Muscle layer of colon (tissue), 2 donors: ENCODE data around the gene SUN1.

Source experiments
- H3K27ac ChIP-seq: one replicate; pipeline ENCODE4 v1.7.0; 2013; ENCODE audit warnings: low read depth, mild to moderate bottlenecking, low read length, moderate library complexity
- H3K27me3 ChIP-seq, 2 donors: one replicate each; pipeline ENCODE4 v1.7.0; 2013; ENCODE audit warnings: low read length in 2 of 2, mild to moderate bottlenecking in 2 of 2; ENCODE audit not compliant: insufficient read depth in 2 of 2, control insufficient read depth in 1 of 2
- H3K36me3 ChIP-seq: one replicate; pipeline ENCODE4 v1.7.0; 2013; ENCODE audit warnings: mild to moderate bottlenecking, low read length; ENCODE audit not compliant: insufficient read depth
- H3K4me1 ChIP-seq: one replicate; pipeline ENCODE4 v1.7.0; 2013; ENCODE audit warnings: mild to moderate bottlenecking, low read length; ENCODE audit not compliant: insufficient read depth
- H3K4me3 ChIP-seq, 2 donors: one replicate each; pipeline ENCODE4 v1.7.0; 2013; ENCODE audit warnings: low read length in 2 of 2, low read depth in 1 of 2, mild to moderate bottlenecking in 1 of 2, moderate library complexity in 1 of 2
- H3K9ac ChIP-seq: one replicate; pipeline ENCODE4 v1.7.0; 2013; ENCODE audit warnings: low read length
- H3K9me3 ChIP-seq: one replicate; pipeline ENCODE4 v1.7.0; 2013; ENCODE audit warnings: mild to moderate bottlenecking, low read length
- donor health status: abdominal sarcoma.
- donor health status: Adenocarcinoma of cecum.

Gene SUN1

GRCh38 chr7:825386-825785 is 6.9 kb upstream of the SUN1 start:
- Histone ChIP-seq H3K9ac (no peak overlapping the region), H3K27me3 (no peaks in the 10 kb centered on the region), H3K36me3 (no peaks in the 10 kb centered on the region), H3K4me1 (peaks cover 68% of the 10 kb centered on the region), H3K4me3 (no peak overlapping the region), H3K9me3 (no peaks in the 10 kb centered on the region), H3K27ac (no peak overlapping the region)

GRCh38 chr7:826230-826917 is 5.9 kb upstream of the SUN1 start:
- Histone ChIP-seq H3K9me3 (no peaks in the 10 kb centered on the region), H3K4me1 (peaks cover 68% of the 10 kb centered on the region), H3K27ac (no peak overlapping the region), H3K36me3 (no peaks in the 10 kb centered on the region), H3K27me3 (no peaks in the 10 kb centered on the region), H3K4me3 (no peak overlapping the region), H3K9ac (no peak overlapping the region)

- no peaks in the 10 kb centered on the region for H3K27me3 ChIP-seq
- H3K36me3 ChIP-seq, result no peaks in the 10 kb centered on the region
- H3K27ac ChIP-seq, result no peak overlapping the region
- no peaks in the 10 kb centered on the region for H3K9me3 ChIP-seq
- no peak overlapping the region for H3K9ac ChIP-seq
- no peak overlapping the region for H3K4me3 ChIP-seq
- peaks cover 63% of the 10 kb centered on the region for H3K4me1 ChIP-seq
Observed at GRCh38 chr7:828793-829561, 3.3 kb upstream of the SUN1 start.

GRCh38 chr7:830069-830468 is 2.2 kb upstream of the SUN1 start:
- no peak overlapping the region for H3K27ac ChIP-seq

GRCh38 chr7:831596-832166 is 595 bp upstream of the SUN1 start:
- peak overlapping the region in 1 of 2 donors; percentile 26 for H3K4me3 ChIP-seq
- H3K9me3 ChIP-seq, result no peaks in the 10 kb centered on the region
- H3K27ac ChIP-seq, result peak overlapping the region; percentile 93
- H3K4me1 ChIP-seq, result peaks cover 71% of the 10 kb centered on the region
- H3K36me3 ChIP-seq, result peaks cover 5% of the 10 kb centered on the region
- peak overlapping the region; percentile 28 for H3K9ac ChIP-seq
- no peaks in the 10 kb centered on the region for H3K27me3 ChIP-seq

More at GRCh38 chr7:830069-830468, 2.2 kb upstream of the SUN1 start:
- no peaks in the 10 kb centered on the region for H3K36me3 ChIP-seq
- H3K9me3 ChIP-seq, result no peaks in the 10 kb centered on the region
- no peak overlapping the region for H3K4me3 ChIP-seq
- no peaks in the 10 kb centered on the region for H3K27me3 ChIP-seq
- peaks cover 63% of the 10 kb centered on the region for H3K4me1 ChIP-seq
- peak overlapping the region; percentile 29 for H3K9ac ChIP-seq

- Histone ChIP-seq H3K9ac (no peak overlapping the region), H3K36me3 (peaks cover 5% of the 10 kb centered on the region), H3K9me3 (no peaks in the 10 kb centered on the region), H3K4me3 (no peak overlapping the region), H3K27me3 (no peaks in the 10 kb centered on the region), H3K27ac (peak overlapping the region; percentile 93), H3K4me1 (peaks cover 83% of the 10 kb centered on the region)
Observed at GRCh38 chr7:832968-833424, 720 bp downstream of the SUN1 start.

GRCh38 chr7:833601-834258 is 1.5 kb downstream of the SUN1 start:
- H3K27me3 ChIP-seq, result no peaks in the 10 kb centered on the region
- no peak overlapping the region for H3K4me3 ChIP-seq
- H3K27ac ChIP-seq, result peak overlapping the region; percentile 29
- H3K9me3 ChIP-seq, result no peaks in the 10 kb centered on the region
- H3K9ac ChIP-seq, result no peak overlapping the region
- peaks cover 9% of the 10 kb centered on the region for H3K36me3 ChIP-seq
- peaks cover 87% of the 10 kb centered on the region for H3K4me1 ChIP-seq

- H3K9ac ChIP-seq, result no peak overlapping the region
- peak overlapping the region; percentile 29 for H3K27ac ChIP-seq
Observed at GRCh38 chr7:834277-834676, 2.0 kb downstream of the SUN1 start.

GRCh38 chr7:835021-835420 is 2.7 kb downstream of the SUN1 start:
- H3K4me1 ChIP-seq, result peaks cover 83% of the 10 kb centered on the region
- no peak overlapping the region for H3K27ac ChIP-seq
- no peak overlapping the region for H3K4me3 ChIP-seq
- H3K9ac ChIP-seq, result no peak overlapping the region
- peaks cover 20% of the 10 kb centered on the region for H3K36me3 ChIP-seq
- H3K9me3 ChIP-seq, result no peaks in the 10 kb centered on the region
- H3K27me3 ChIP-seq, result no peaks in the 10 kb centered on the region

More at GRCh38 chr7:834277-834676, 2.0 kb downstream of the SUN1 start:
- H3K4me1 ChIP-seq, result peaks cover 87% of the 10 kb centered on the region
- H3K36me3 ChIP-seq, result peaks cover 15% of the 10 kb centered on the region
- H3K9me3 ChIP-seq, result no peaks in the 10 kb centered on the region
- H3K27me3 ChIP-seq, result no peaks in the 10 kb centered on the region
- H3K4me3 ChIP-seq, result no peak overlapping the region

GRCh38 chr7:835485-836401 is 3.5 kb downstream of the SUN1 start:
- Histone ChIP-seq H3K27ac (peak overlapping the region; percentile 36), H3K4me3 (no peak overlapping the region), H3K27me3 (no peaks in the 10 kb centered on the region)

More at GRCh38 chr7:835485-836401, 3.5 kb downstream of the SUN1 start:
- H3K4me1 ChIP-seq, result peaks cover 76% of the 10 kb centered on the region
- peaks cover 24% of the 10 kb centered on the region for H3K36me3 ChIP-seq
- no peaks in the 10 kb centered on the region for H3K9me3 ChIP-seq
- no peak overlapping the region for H3K9ac ChIP-seq
